Neural cell (in vitro differentiated cells): Measurements from ENCODE around the gene ARMH3. TPM values are rescaled to one million over a fixed set of nuclear protein-coding genes. Genes with fewer than 3 reads are reported as not detected.

Source experiments
- H2AFZ ChIP-seq: fragments of 200-600, 300-800 bp; sonication (generic), shearing (Covaris generic); 2 replicates; pipeline ENCODE4 v1.6.0; 2014; ENCODE audit warnings: low read depth, mild to moderate bottlenecking, antibody characterized with exemption, low read length, moderate library complexity
- H3F3A ChIP-seq: fragments of 200-600 bp; shearing (Covaris generic); 2 replicates; pipeline ENCODE4 v1.6.1; 2016; ENCODE audit warnings: mild to moderate bottlenecking, moderate library complexity, mixed read lengths, antibody characterized with exemption, low read length; ENCODE audit not compliant: insufficient read depth, poor library complexity, severe bottlenecking
- H3K27ac ChIP-seq: fragments of 200-600, 300-800 bp; sonication (generic), shearing (Covaris generic); 2 replicates; pipeline ENCODE4 v1.5.1; 2014; ENCODE audit warnings: mild to moderate bottlenecking, low read length, moderate library complexity
- H3K27me3 ChIP-seq: fragments of 300-800, 200-600 bp; sonication (generic), shearing (Covaris generic); 2 replicates; pipeline ENCODE4 v1.6.0; 2014; ENCODE audit warnings: mild to moderate bottlenecking, low read depth, low read length, moderate library complexity; ENCODE audit not compliant: insufficient read depth
- H3K36me3 ChIP-seq: fragments of 300-800, 200-600 bp; sonication (generic), shearing (Covaris generic); 2 replicates; pipeline ENCODE4 v1.5.1; 2014; ENCODE audit warnings: mild to moderate bottlenecking, antibody characterized with exemption, low read length, moderate library complexity; ENCODE audit not compliant: insufficient read depth
- H3K4me2 ChIP-seq: fragments of 300-800, 200-600 bp; sonication (generic), shearing (Covaris generic); 2 replicates; pipeline ENCODE4 v1.6.0; 2014; ENCODE audit warnings: mild to moderate bottlenecking, low read length
- H3K4me3 ChIP-seq: fragments of 300-800, 200-600 bp; sonication (generic), shearing (Covaris generic); 2 replicates; pipeline ENCODE4 v1.5.1; 2014; ENCODE audit warnings: mild to moderate bottlenecking, low read length, moderate library complexity
- H3K79me2 ChIP-seq: fragments of 200-600 bp; shearing (Covaris generic); replicated peaks from 2 replicates; pipeline ENCODE4 v1.6.0; 2014; ENCODE audit warnings: mild to moderate bottlenecking, low read length, moderate library complexity; ENCODE audit not compliant: insufficient read depth
- H3K9ac ChIP-seq: fragments of 300-800, 200-600 bp; sonication (generic), shearing (Covaris generic); 2 replicates; pipeline ENCODE4 v1.6.1; 2016; ENCODE audit warnings: mild to moderate bottlenecking, low read length, mixed read lengths
- H3K9me2 ChIP-seq: fragments of 200-600 bp; shearing (Covaris generic); 2 replicates; pipeline ENCODE4 v1.6.1; 2016; ENCODE audit warnings: mild to moderate bottlenecking, low read length, mixed read lengths; ENCODE audit not compliant: insufficient read depth
- H3K9me3 ChIP-seq: fragments of 200-600, 300-800 bp; sonication (generic), shearing (Covaris generic); 2 replicates; pipeline ENCODE4 v1.6.1; 2016; ENCODE audit warnings: mild to moderate bottlenecking, mixed run types, low read length, moderate library complexity, mixed read lengths
- H4K20me1 ChIP-seq: fragments of 200-600 bp; shearing (Covaris generic); 2 replicates; pipeline ENCODE4 v1.6.1; 2016; ENCODE audit warnings: mild to moderate bottlenecking, mixed run types; ENCODE audit not compliant: insufficient read depth
- EP300 ChIP-seq: fragments of 450-650 bp; conservative IDR thresholded peaks from 2 replicates; pipeline ENCODE4 v1.6.1; 2014; ENCODE audit warnings: antibody characterized with exemption, mild to moderate bottlenecking, moderate library complexity; ENCODE audit not compliant: poor library complexity, severe bottlenecking
- EZH2 ChIP-seq: fragments of 200-600, 300-800 bp; shearing (Covaris generic), sonication (generic); IDR thresholded peaks from 2 replicates; pipeline ENCODE4 v1.6.1; 2014; ENCODE audit warnings: antibody characterized with exemption, low read length, borderline replicate concordance, mild to moderate bottlenecking; ENCODE audit not compliant: insufficient read depth, poor library complexity, severe bottlenecking
- MXI1 ChIP-seq: fragments of 450-650 bp; conservative IDR thresholded peaks from 2 replicates; pipeline ENCODE4 v1.6.1; 2014; ENCODE audit warnings: antibody characterized with exemption, mild to moderate bottlenecking; ENCODE audit not compliant: poor library complexity, severe bottlenecking
- POLR2AphosphoS5 ChIP-seq: IDR thresholded peaks from 2 replicates; pipeline ENCODE4 v1.6.1; 2012
- RAD21 ChIP-seq: fragments of 450-650 bp; conservative IDR thresholded peaks from 2 replicates; pipeline ENCODE4 v1.6.1; 2014; ENCODE audit warnings: antibody characterized with exemption, mild to moderate bottlenecking, moderate library complexity
- SMC3 ChIP-seq: fragments of 450-650 bp; conservative IDR thresholded peaks from 2 replicates; pipeline ENCODE4 v1.6.1; 2014; ENCODE audit warnings: antibody characterized with exemption, mild to moderate bottlenecking, moderate library complexity; ENCODE audit not compliant: poor library complexity
- TAF1 ChIP-seq: IDR thresholded peaks from 2 replicates; pipeline ENCODE4 v1.6.1; 2012; ENCODE audit warnings: low read depth
- polyA plus RNA-seq: library from polyadenylated mRNA; depleted of rRNA; stranded (reverse); fragments of >200 nt; gene quantifications from 2 replicates; pipeline ENCODE4 v1.2.3, GENCODE V29; 2014
- TF ChIP-seq, protein P1 (sequence below): IDR thresholded peaks from 2 replicates; pipeline ENCODE4 v1.6.1; 2012; ENCODE audit warnings: borderline replicate concordance
- TF ChIP-seq, protein P2 (sequence below): fragments of 450-650 bp; IDR thresholded peaks from 2 replicates; pipeline ENCODE4 v1.5.1; 2014; ENCODE audit warnings: antibody characterized with exemption, mild to moderate bottlenecking, moderate library complexity; ENCODE audit not compliant: poor library complexity, severe bottlenecking

ARMH3 gene
- polyA plus RNA-seq, 1 donor from 2014 or later, result 13.4 TPM

DNA sequence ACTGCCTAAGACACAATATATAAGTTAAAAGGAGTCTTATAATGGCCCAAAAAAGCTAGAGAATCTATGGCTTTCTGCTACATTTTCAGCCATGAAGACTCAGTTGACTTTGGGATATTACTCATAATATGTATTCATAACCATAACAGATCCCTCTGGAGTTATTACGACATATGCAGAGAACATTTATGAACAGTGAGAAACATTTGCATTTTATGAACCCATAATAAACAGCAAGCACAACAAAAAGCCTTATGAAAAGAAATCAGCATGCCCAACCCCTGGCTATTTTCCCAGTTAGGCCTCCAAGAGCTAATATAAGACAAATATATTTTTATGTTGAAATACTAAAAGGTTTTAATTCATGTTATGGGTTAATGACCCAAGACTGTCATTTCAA, 52.4 kb downstream of the ARMH3 start:
- H3K4me3 ChIP-seq, result no peak overlapping the region
- TF ChIP-seq EP300, result no peak
- H3K27ac ChIP-seq, result no peak overlapping the region
- H3K9ac ChIP-seq, result no peak overlapping the region
- H3K4me2 ChIP-seq, result no peak overlapping the region
- H3K36me3 ChIP-seq, result peaks cover 5% of the 10 kb centered on the region
- H3F3A ChIP-seq, result no peaks in the 10 kb centered on the region
- no peaks in the 10 kb centered on the region for H3K79me2 ChIP-seq
- H3K9me2 ChIP-seq, result no peaks in the 10 kb centered on the region
- no peak overlapping the region for H2AFZ ChIP-seq
- H3K27me3 ChIP-seq, result no peaks in the 10 kb centered on the region
- no peaks in the 10 kb centered on the region for H4K20me1 ChIP-seq
- no peaks in the 10 kb centered on the region for H3K9me3 ChIP-seq

DNA sequence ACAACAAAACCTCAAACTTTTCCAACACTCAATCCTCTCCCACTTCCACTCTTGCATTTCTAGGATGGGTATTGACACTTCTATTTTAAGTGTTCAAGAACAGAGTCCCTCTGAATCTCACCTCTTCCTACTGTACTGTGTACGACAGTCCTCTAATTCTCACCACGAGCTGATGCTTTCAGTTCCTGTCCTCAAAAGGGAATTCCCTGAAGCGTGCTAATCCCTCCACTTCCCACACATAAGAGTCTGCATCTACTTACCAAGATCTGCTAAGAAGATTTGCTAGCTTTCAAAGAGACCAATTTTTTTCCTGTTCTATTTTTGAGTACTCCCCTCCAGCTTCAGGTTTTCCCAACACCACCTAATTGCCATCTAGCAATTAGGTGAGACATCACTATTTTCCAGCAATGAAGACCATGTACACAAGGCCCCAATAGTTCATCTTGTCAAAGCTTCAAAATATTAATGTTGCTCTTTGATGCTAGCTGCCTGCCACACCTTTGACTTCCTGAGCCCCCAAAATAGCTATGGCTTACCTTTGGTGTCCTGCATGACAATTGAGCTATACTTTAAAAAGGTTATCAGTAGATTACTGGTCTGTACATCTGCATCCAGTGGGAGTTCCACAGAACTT, 54.4 kb downstream of the ARMH3 start:
- Histone ChIP-seq H3F3A (no peaks in the 10 kb centered on the region), H3K79me2 (no peaks in the 10 kb centered on the region), H3K9ac (no peak overlapping the region), H2AFZ (no peak overlapping the region), H3K4me3 (no peak overlapping the region), H3K36me3 (peaks cover 5% of the 10 kb centered on the region), H3K27ac (no peak overlapping the region), H3K27me3 (no peaks in the 10 kb centered on the region), H3K9me2 (no peaks in the 10 kb centered on the region), H4K20me1 (no peaks in the 10 kb centered on the region), H3K9me3 (no peaks in the 10 kb centered on the region), H3K4me2 (no peak overlapping the region)
- TF ChIP-seq MXI1 (no peak), RAD21 (no peak), EP300 (no peak), POLR2AphosphoS5 (no peak), EZH2 (no peak), SMC3 (no peak), TAF1 (no peak)
- TF ChIP-seq, protein P1, sequence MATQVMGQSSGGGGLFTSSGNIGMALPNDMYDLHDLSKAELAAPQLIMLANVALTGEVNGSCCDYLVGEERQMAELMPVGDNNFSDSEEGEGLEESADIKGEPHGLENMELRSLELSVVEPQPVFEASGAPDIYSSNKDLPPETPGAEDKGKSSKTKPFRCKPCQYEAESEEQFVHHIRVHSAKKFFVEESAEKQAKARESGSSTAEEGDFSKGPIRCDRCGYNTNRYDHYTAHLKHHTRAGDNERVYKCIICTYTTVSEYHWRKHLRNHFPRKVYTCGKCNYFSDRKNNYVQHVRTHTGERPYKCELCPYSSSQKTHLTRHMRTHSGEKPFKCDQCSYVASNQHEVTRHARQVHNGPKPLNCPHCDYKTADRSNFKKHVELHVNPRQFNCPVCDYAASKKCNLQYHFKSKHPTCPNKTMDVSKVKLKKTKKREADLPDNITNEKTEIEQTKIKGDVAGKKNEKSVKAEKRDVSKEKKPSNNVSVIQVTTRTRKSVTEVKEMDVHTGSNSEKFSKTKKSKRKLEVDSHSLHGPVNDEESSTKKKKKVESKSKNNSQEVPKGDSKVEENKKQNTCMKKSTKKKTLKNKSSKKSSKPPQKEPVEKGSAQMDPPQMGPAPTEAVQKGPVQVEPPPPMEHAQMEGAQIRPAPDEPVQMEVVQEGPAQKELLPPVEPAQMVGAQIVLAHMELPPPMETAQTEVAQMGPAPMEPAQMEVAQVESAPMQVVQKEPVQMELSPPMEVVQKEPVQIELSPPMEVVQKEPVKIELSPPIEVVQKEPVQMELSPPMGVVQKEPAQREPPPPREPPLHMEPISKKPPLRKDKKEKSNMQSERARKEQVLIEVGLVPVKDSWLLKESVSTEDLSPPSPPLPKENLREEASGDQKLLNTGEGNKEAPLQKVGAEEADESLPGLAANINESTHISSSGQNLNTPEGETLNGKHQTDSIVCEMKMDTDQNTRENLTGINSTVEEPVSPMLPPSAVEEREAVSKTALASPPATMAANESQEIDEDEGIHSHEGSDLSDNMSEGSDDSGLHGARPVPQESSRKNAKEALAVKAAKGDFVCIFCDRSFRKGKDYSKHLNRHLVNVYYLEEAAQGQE, result no peak
- TF ChIP-seq, protein P2, sequence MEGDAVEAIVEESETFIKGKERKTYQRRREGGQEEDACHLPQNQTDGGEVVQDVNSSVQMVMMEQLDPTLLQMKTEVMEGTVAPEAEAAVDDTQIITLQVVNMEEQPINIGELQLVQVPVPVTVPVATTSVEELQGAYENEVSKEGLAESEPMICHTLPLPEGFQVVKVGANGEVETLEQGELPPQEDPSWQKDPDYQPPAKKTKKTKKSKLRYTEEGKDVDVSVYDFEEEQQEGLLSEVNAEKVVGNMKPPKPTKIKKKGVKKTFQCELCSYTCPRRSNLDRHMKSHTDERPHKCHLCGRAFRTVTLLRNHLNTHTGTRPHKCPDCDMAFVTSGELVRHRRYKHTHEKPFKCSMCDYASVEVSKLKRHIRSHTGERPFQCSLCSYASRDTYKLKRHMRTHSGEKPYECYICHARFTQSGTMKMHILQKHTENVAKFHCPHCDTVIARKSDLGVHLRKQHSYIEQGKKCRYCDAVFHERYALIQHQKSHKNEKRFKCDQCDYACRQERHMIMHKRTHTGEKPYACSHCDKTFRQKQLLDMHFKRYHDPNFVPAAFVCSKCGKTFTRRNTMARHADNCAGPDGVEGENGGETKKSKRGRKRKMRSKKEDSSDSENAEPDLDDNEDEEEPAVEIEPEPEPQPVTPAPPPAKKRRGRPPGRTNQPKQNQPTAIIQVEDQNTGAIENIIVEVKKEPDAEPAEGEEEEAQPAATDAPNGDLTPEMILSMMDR, result no peak
